Stimulated activated naive CD8-positive, alpha-beta T cell treated with anti-CD3 and anti-CD28 coated beads, Interleukin-15, Interleukin-2, amounts not matched to agents 100 ng/mL and 50 ng/mL, for 24 hours (primary cell): ENCODE results near the gene WSCD2.

Source experiments
- H3K27ac Mint-ChIP-seq: one replicate; pipeline ENCODE4 v1.8.0; 2021; ENCODE audit warnings: mild to moderate bottlenecking, mixed read lengths
- H3K27me3 Mint-ChIP-seq: one replicate; pipeline ENCODE4 v1.8.0; 2021; ENCODE audit warnings: mixed read lengths
- H3K36me3 Mint-ChIP-seq: one replicate; pipeline ENCODE4 v1.8.0; 2021; ENCODE audit warnings: low read depth, mixed read lengths
- H3K4me1 Mint-ChIP-seq: one replicate; pipeline ENCODE4 v1.8.0; 2021; ENCODE audit warnings: low read depth, mixed read lengths
- H3K4me3 Mint-ChIP-seq: one replicate; pipeline ENCODE4 v1.8.0; 2021; ENCODE audit warnings: mild to moderate bottlenecking, mixed read lengths
- H3K9me3 Mint-ChIP-seq: one replicate; pipeline ENCODE4 v1.8.0; 2021; ENCODE audit warnings: mixed read lengths

Gene WSCD2

DNA sequence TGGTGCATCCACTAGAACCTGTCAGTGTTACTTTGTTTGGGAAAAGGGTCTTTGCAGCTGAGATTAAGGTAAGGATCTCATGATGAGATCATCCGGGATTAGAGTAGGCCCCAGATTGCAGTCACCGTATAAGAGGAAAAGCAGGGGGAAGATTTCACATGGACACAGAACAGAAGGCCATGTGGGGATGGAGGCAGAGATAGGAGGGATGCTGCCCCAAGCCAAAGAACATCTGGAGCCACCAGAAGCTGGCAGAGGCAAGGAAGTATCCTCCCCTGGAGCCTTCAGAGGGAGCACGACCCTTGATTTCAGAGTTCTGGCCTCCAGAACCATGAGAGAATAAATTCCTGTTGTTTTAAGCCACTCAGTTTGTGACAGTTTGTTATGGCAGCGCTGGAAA is 170.4 kb downstream of the WSCD2 start:
- H3K36me3 Mint-ChIP-seq: no peaks in the 10 kb centered on the region
- H3K4me3 Mint-ChIP-seq: no peak overlapping the region
- no peaks in the 10 kb centered on the region for H3K27me3 Mint-ChIP-seq
- H3K4me1 Mint-ChIP-seq: peaks cover 17% of the 10 kb centered on the region
- no peaks in the 10 kb centered on the region for H3K9me3 Mint-ChIP-seq
- H3K27ac Mint-ChIP-seq: no peak overlapping the region
